NOMO-1 treated with dmso at 0.1 percent for 144 hours (cell line): ENCODE measurements around the gene TEC.
"Not testable (repeated sequence)": the region's sequence is repeated elsewhere in the genome, so short reads cannot be mapped to it uniquely, and the experiment has no call there.

Experiments used
- DNase-seq: peaks from one replicate; lab custom pipeline; 2025; ENCODE audit not compliant: unreplicated experiment; lab: John Stamatoyannopoulos, UW

Gene TEC

DNA sequence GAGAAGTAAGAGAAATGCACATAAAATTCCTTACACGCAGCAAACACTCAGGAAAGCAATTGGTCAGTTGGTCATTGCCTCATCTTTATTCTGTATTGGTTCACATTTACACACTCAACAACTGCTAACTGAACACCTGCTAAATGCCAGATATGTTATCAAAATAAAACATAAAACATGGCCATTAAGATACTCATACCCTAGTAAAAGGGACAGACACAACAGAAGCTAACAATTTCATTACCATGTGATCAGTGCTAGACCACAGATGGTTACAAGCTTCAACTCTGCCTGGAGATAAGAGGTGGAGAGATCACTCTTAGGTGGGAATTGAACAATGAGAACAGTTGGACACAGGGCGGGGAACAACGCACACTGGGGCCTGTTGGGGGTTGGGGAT lies 26.2 kb downstream of the TEC start:
- no peak for DNase-seq

GRCh38 chr4:48242511-48243195 lies 27.0 kb downstream of the TEC start:
- no peak for DNase-seq

DNA sequence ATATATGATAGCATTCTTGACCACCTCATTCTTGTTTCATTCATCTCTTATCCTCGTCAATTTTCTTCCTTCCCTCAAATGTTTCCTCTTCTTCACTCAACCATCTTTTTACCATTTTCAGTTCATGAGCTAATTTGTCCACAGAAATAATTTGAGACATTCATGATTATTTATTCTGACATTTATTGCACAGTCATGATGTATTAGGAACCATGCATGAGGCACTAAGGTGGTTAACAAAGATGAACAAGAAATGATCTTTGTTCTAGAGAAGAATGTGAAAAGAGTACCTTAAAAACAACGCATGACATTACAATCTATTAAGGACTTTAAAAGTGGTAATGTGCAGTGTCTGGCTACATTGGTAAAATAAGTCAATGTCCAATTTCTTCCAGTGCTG lies 27.9 kb downstream of the TEC start:
- DNase-seq, result no peak

DNA sequence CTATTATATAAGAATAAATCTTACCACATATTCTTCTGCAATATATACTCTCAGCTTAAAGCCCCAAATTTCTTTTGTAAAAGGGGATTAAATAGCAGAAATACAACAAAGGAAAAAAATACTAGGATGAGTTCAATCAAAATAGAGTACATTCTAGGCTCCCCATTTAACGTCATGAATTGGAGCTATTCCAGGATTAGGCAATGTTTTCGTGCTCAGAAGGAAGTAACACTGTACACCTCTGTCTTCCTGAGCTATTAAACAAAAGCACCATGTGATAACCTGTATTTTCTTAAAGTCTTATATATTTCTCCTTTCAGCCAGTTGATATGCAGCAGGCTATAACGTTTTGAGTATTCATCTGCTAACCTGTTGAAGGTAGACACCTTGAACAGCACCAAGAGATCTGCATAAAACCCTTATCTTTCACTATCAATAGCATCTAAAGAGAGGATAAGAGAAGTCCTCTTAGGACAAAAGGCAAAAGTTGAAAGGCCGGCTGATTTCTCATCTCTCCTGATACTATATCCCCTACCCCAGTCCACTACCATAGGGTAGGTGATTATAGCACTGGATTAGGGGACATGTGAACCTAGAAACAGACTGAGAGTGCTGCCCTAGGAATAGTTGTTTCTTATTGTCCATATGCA lies 31.5 kb downstream of the TEC start:
- no peak for DNase-seq

- no peak for DNase-seq
These were observed 34.6 kb downstream of the TEC start for GRCh38 chr4:48235050-48235449.

DNA sequence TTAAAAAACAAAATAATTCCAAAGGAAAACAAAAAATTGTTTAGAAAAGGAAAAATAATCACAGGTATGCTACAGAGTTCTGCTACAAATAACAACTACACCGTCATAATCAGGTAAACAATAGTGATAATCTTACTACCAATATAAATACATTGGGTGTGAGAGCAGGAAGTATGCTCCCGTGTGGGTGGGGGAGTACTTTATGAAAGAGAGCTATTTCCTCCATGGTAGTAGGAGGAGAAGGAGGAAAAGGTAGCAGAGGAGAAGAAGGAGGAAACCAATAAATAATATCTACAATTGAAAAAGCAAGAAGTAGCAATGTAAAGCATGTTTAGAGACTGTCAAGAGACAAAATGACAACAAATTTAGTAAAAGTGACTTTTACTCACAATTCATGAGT lies 35.1 kb downstream of the TEC start:
- DNase-seq, result no peak

DNA sequence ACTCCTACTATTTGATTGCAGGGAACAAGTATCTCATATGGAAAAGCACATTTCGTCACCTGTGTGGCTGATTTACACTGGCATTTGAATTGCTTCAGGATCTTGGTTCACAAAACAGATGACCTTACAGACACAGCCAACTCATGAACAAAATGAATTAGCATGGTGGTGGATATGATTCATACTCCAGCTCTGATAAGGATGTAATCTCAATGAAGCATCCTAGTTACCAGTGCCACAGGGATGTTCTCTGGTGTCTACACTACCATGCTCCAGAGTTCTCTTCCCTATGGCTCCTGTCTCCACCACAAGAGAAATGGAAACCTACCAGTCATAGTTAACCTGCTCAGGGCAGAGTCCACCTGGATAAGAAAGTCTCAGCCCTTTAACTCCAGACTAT lies 40.7 kb downstream of the TEC start:
- no peak for DNase-seq

- peak; percentile 51 for DNase-seq
These were observed 42.0 kb downstream of the TEC start for GRCh38 chr4:48227662-48228061.

DNA sequence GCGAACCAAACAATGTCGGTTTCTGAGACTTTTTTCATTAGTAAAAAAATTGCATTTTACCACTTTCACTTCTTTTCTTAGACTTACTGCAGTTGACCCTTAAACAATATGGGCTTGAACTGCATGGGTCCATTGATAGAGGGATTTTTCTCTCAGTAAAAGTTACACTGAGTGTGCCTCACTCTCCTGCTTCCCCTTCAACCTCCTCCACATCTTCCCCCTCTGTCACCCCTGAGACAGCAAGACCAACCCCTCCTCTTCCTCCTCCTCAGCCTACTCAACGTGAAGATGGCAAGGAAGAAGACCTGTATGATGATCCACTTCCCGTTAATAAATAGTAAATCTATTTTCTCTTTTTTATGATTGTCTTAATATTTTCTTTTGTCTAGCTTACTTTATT lies 43.4 kb downstream of the TEC start:
- DNase-seq, result no peak

DNA sequence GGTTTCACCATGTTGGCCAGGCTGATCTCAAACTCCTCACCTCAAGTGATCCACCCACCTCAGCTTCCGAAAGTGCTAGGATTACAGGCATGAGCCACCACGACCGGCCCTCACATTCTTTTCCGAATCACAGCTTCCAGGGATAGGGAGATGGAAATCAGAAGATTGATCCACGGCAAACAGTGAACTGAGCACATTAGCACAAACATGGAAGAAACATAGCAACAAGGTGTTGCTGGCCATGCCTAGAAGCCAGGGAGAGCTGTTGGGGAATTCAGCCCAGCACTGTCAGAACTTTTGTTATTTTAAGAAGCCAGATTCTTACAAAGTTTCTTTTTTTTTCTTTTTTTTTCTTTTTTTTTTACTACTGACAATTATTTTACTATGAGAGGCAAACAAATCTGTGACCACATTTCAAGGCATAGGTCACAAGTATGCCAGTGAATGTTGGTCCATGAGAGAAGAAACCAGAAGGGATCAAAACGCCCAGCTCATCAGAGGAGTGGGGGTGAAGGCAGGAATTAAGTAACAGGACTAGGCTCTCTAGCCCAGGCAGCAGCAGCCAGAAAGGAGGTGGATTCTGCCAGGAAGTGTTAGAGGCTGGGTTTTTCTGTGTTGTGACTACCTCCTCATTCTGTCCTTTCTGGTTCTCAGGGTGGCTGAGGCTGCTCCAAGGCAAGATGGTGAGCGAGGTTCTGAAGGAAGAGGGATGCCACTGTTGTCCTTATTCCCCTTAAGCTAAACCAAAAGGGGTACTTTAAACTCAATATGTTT lies 44.1 kb downstream of the TEC start:
- DNase-seq, result no peak

GRCh38 chr4:48224606-48225005 lies 45.0 kb downstream of the TEC start:
- no peak for DNase-seq

DNA sequence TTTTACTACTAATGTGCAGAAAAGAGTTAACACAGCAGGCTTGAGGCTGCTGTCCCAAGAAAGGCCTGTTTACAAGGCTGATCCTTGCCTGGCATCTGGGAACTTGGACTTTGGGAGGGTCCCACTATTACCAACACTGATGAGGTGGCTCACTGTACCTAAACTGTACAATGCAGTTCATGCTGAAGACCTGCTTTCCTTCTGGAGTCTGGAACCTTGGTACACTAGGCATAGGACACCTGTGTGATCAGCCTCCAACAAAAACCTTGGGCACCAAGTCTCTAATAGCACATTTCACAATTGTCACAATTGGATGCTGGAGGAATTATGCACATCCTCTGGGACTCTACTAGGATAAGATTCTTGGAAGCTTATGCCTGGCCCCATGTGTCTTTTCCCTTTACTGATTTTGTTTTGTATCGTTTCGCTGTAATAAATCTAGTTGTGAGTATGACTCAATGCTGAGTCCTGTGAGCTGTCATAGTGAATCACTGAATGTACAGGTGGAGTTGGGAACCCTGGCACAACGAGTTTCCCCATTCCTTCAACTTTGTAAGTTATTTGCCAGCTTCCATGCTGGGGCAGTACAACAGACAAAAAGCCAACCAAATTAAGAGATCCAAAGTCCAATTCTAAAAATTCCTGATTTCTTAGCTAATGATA lies 45.9 kb downstream of the TEC start:
- no peak for DNase-seq

GRCh38 chr4:48222491-48222890 lies 47.1 kb downstream of the TEC start:
- no peak for DNase-seq

- DNase-seq, result not testable (repeated sequence)
These were observed 50.2 kb downstream of the TEC start for GRCh38 chr4:48219430-48219829.

DNA sequence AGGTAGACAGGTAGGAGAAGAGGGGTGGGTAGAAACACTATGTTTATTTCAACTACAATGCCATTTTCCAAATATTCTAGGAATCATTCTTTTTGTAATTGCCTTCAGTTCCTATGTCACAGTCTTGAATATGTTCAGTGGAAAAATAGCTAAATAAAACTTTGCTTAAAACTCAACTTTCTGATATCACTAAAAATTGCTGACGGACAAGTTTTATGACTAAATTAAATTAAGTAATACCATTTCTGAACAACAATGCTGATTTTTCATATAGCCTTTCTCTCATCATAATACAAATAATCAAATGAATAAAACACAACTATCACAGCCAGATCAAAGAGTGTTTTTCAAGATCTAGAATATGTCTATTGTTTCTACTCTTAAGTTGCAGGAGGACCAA lies 53.1 kb downstream of the TEC start:
- DNase-seq, result no peak

DNA sequence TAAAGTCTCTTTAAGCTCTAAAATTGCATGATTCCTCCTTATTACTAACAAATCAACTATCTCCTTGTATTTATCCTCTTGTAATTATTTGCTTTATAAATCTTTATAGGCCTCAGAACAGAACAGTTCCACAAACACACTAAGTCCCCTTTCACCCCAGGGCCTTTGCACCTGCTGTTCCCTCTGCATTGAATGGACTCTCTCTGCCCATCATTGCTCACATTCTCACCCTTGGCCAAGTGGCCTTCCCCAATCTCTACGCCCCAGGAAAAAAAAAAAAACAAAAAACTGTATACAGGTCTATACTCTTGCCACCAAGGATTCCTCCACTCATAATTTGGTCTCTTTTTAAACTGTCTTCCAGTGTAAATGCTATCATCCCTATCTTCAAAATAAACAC lies 53.7 kb downstream of the TEC start:
- DNase-seq, result no peak

DNA sequence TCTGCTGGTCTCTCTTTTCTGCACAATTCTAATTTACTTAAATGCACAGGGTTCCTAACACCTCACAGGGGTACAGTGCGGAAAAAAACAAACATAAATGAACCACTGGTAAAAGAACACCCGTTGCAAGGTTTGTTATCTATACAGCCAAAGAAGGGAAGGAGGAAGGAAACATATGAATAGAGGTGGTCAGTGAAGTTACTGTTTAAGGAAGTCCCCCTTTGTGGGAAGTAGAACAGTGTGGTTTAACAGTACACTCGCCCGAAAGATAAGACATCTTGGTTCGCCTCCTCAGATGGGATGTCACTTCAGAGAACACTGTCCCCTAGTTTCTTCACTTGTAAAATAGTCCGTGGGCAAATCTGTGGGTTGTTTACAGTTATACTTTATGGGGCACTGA lies 57.5 kb downstream of the TEC start:
- peak; percentile 70 for DNase-seq

- DNase-seq, result no peak
These were observed 58.7 kb downstream of the TEC start for GRCh38 chr4:48210966-48211328.

- DNase-seq, result no peak
These were observed 64.0 kb downstream of the TEC start for GRCh38 chr4:48205626-48206025.

GRCh38 chr4:48205107-48205506 lies 64.5 kb downstream of the TEC start:
- DNase-seq, result no peak

- no peak for DNase-seq
These were observed 65.8 kb downstream of the TEC start for GRCh38 chr4:48203819-48204218.
